ENCODE measurements around the gene TSHZ1. TPM values are rescaled to one million over a fixed set of nuclear protein-coding genes. Genes with fewer than 3 reads are reported as not detected.

Gene TSHZ1
- total RNA-seq, 1 donor from 2014 or later: 24.7 TPM

GRCh38 chr18:75204732-75205513 is 5.7 kb upstream of the TSHZ1 start:
- peak; percentile 73 for DNase-seq
- peak; percentile 25 for ATAC-seq
- intact Hi-C loops (cut with micrococcal nuclease): no loop called here

- DNase-seq: no peak
- no peak for ATAC-seq
Measured at GRCh38 chr18:75205514-75206132, 5.0 kb upstream of the TSHZ1 start.

GRCh38 chr18:75206452-75207309 is 3.9 kb upstream of the TSHZ1 start:
- DNase-seq (no peak), ATAC-seq (no peak)
- intact Hi-C loops (cut with micrococcal nuclease): no loop called here

More at GRCh38 chr18:75205514-75206132, 5.0 kb upstream of the TSHZ1 start:
- intact Hi-C loops (cut with micrococcal nuclease): no loop called here

- ATAC-seq: no peak
- intact Hi-C loops (cut with micrococcal nuclease): no loop called here
- DNase-seq: no peak
Measured at GRCh38 chr18:75207310-75208154, 3.1 kb upstream of the TSHZ1 start.

GRCh38 chr18:75208155-75208835 is 2.3 kb upstream of the TSHZ1 start:
- ATAC-seq: peak; percentile 13
- intact Hi-C loops (cut with micrococcal nuclease): no loop called here
- peak; percentile 71 for DNase-seq

GRCh38 chr18:75208836-75209128 is 1.8 kb upstream of the TSHZ1 start:
- DNase-seq: no peak
- intact Hi-C loops (cut with micrococcal nuclease): no loop called here
- no peak for ATAC-seq

- intact Hi-C loops (cut with micrococcal nuclease): no loop called here
- ATAC-seq: peak; percentile 74
Measured at GRCh38 chr18:75209129-75209950, 1.3 kb upstream of the TSHZ1 start, which contains the start of gene PTGR3. Gene PTGR3 (minus strand): TSS chr18:75209139. CDS start chr18:75209058, 81 bp downstream.

GRCh38 chr18:75209951-75210258 is 692 bp upstream of the TSHZ1 start:
- intact Hi-C loops (cut with micrococcal nuclease): no loop called here
- DNase-seq: no peak
- no peak for ATAC-seq

More at GRCh38 chr18:75209129-75209950, 1.3 kb upstream of the TSHZ1 start, which contains the start of gene PTGR3:
- peak; percentile 90 for DNase-seq

GRCh38 chr18:75211002-75211621 is 515 bp downstream of the TSHZ1 start:
- DNase-seq (no peak), ATAC-seq (no peak)
- intact Hi-C loops (cut with micrococcal nuclease): no loop called here

- peak; percentile 49 for DNase-seq
- no peak for ATAC-seq
- intact Hi-C loops (cut with micrococcal nuclease): no loop called here
Measured at GRCh38 chr18:75211626-75211952, 992 bp downstream of the TSHZ1 start.

- intact Hi-C loops (cut with micrococcal nuclease): no loop called here
- DNase-seq (peak; percentile 62), ATAC-seq (no peak)
Measured at GRCh38 chr18:75211953-75212750, 1.6 kb downstream of the TSHZ1 start.

GRCh38 chr18:75212751-75213090 is 2.1 kb downstream of the TSHZ1 start:
- DNase-seq: no peak
- intact Hi-C loops (cut with micrococcal nuclease): no loop called here
- ATAC-seq: no peak

GRCh38 chr18:75213611-75214331 is 3.2 kb downstream of the TSHZ1 start:
- ATAC-seq (no peak), DNase-seq (no peak)
- intact Hi-C loops (cut with micrococcal nuclease): no loop called here

- intact Hi-C loops (cut with micrococcal nuclease): no loop called here
- ATAC-seq (no peak), DNase-seq (no peak)
Measured at GRCh38 chr18:75214332-75214690, 3.7 kb downstream of the TSHZ1 start.

- DNase-seq (no peak), ATAC-seq (no peak)
- intact Hi-C loops (cut with micrococcal nuclease): no loop called here
Measured at GRCh38 chr18:75214766-75215510, 4.3 kb downstream of the TSHZ1 start.

- intact Hi-C loops (cut with micrococcal nuclease): no loop called here
- no peak for ATAC-seq
- no peak for DNase-seq
Measured at GRCh38 chr18:75215663-75216062, 5.1 kb downstream of the TSHZ1 start.

All from left ventricle myocardium superior (tissue), 1 donor.